C4-2B (cell line): ENCODE results near the gene TCEA2.

Source experiments
- ZFX ChIP-seq: fragments of 450-650 bp; IDR thresholded peaks from 2 replicates; pipeline ENCODE4 v1.6.1; 2017
- TF ChIP-seq, protein P1 (sequence below): fragments of 450-650 bp; conservative IDR thresholded peaks from 2 replicates; pipeline ENCODE4 v1.5.1; 2017; ENCODE audit warnings: mild to moderate bottlenecking

DNA sequence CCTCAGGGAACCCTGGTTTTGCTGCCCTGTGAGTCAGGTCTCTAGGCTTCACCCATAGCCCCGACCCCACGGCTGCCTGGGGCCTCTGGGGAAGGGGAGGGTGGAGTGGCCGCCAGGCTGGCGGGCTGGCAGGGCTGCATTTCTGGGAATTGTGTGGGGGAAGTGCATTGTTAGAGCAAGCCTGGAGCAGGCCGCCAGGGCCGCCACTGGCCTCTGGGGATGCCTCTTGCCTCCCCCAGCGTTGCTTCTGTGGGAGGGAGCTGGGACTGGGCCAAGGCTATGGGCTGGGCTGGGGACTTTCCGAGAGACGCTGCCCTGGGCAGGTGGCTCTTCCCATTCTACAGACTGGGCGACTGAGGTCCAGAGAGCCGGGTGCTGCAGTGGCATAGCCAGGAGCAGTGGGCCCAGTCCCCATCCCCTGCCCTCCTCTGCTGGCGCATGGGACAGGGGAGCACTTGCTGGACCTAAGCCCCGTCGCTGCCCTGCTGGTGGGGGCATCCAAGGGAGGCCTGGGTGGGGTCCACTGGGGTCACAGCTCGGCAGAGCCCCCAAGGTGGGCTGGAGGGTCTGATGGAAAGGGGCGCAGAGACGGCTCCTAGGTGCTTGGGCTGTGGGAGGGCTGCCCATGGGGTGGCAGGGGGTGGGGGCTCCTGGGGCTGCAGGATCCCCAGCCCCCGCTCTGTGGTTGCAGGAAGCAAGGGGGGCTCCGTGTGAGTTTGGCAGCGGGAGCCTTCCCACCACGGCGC lies 6.9 kb upstream of the TCEA2 start:
- TF ChIP-seq, protein P1, sequence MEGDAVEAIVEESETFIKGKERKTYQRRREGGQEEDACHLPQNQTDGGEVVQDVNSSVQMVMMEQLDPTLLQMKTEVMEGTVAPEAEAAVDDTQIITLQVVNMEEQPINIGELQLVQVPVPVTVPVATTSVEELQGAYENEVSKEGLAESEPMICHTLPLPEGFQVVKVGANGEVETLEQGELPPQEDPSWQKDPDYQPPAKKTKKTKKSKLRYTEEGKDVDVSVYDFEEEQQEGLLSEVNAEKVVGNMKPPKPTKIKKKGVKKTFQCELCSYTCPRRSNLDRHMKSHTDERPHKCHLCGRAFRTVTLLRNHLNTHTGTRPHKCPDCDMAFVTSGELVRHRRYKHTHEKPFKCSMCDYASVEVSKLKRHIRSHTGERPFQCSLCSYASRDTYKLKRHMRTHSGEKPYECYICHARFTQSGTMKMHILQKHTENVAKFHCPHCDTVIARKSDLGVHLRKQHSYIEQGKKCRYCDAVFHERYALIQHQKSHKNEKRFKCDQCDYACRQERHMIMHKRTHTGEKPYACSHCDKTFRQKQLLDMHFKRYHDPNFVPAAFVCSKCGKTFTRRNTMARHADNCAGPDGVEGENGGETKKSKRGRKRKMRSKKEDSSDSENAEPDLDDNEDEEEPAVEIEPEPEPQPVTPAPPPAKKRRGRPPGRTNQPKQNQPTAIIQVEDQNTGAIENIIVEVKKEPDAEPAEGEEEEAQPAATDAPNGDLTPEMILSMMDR = no peak
- TF ChIP-seq ZFX = no peak
